GM12878 (cell line): ENCODE data around the gene AGTPBP1. TPM values are rescaled to one million over a fixed set of nuclear protein-coding genes. Genes with fewer than 3 reads are reported as not detected.

ENCODE experiments used
- ATAC-seq: fragments of 200-7000 bp; cut with Tn5 transposase; 3 replicates; pipeline ENCODE4 v1.9.1; 2020; ENCODE audit warnings: mild to moderate bottlenecking, moderate library complexity
- BruUV-seq: library from RNA; stranded (reverse); fragments of 400-500 nt; replicated peaks from 2 replicates; lab custom pipeline; 2021; lab: Mats Ljungman, UMichigan
- CTCF ChIA-PET: fragments of 300-600 bp; sonication (Branson Sonifier 250); formaldehyde crosslinking; extraction: SDS; loops from one replicate; lab custom pipeline; 2021; ENCODE audit warnings: inconsistent platforms; lab: Yijun Ruan, JAX
- POLR2A ChIA-PET: fragments of 350-600 bp; formaldehyde crosslinking; extraction: SDS; loops from one replicate; lab custom pipeline; 2021; ENCODE audit warnings: inconsistent platforms; lab: Charles Lee
- RAD21 ChIA-PET: fragments of 300-600 bp; sonication (Branson Sonifier 250); formaldehyde crosslinking; loops from one replicate; lab custom pipeline; 2023; ENCODE audit warnings: antibody characterized with exemption; ENCODE audit not compliant: unreplicated experiment; lab: Charles Lee
- SMC1A ChIA-PET: fragments of 300-600 bp; sonication (Branson Sonifier 250); formaldehyde crosslinking; loops from one replicate; lab custom pipeline; 2023; ENCODE audit not compliant: unreplicated experiment, uncharacterized antibody; lab: Charles Lee
- DNase-seq: peaks from one replicate; pipeline ENCODE4 v3.0.0-alpha.2; 2011; ENCODE audit warnings: low read depth, low spot score
- FAIRE-seq: peaks from 3 replicates; lab custom pipeline; 2011; peaks lifted over from hg19 to GRCh38; lab: Jason Lieb, UNC
- H2AFZ ChIP-seq: 2 replicates; pipeline ENCODE4 v1.6.0; 2011; ENCODE audit warnings: low read depth, low read length, control low read depth; ENCODE audit not compliant: control insufficient read depth
- H3K27ac ChIP-seq: 2 replicates; pipeline ENCODE4 v1.5.1; 2011; ENCODE audit warnings: control low read depth; ENCODE audit not compliant: control insufficient read depth, insufficient read depth
- H3K27me3 ChIP-seq, 2 experiments: replicated peaks in 1 of 2; 2 replicates each; pipeline versions ENCODE4 v1.6.0 to v1.6.1; 2011; ENCODE audit warnings: low read length in 1 of 2; ENCODE audit not compliant: control insufficient read depth in 2 of 2, insufficient read depth in 2 of 2
- H3K36me3 ChIP-seq, 2 experiments: 2 replicates each; pipeline ENCODE4 v1.5.1; 2011; ENCODE audit warnings: low read length in 1 of 2; ENCODE audit not compliant: control insufficient read depth in 2 of 2, insufficient read depth in 2 of 2
- H3K4me1 ChIP-seq: 2 replicates; pipeline ENCODE4 v1.6.1; 2011; ENCODE audit warnings: mild to moderate bottlenecking, low read length, moderate library complexity, mixed read lengths; ENCODE audit not compliant: control insufficient read depth, insufficient read depth
- H3K4me2 ChIP-seq: 2 replicates; pipeline ENCODE4 v1.6.0; 2011; ENCODE audit warnings: control low read depth; ENCODE audit not compliant: control insufficient read depth, insufficient read depth
- H3K4me3 ChIP-seq: fragments of 200-600 bp; sonication (generic); 2 replicates; pipeline ENCODE4 v1.5.1; 2016
- H3K79me2 ChIP-seq: 2 replicates; pipeline ENCODE4 v1.6.0; 2011; ENCODE audit warnings: low read length; ENCODE audit not compliant: control insufficient read depth, insufficient read depth
- H3K9ac ChIP-seq: 2 replicates; pipeline ENCODE4 v1.8.0; 2011; ENCODE audit warnings: low read length, control low read depth, mixed read lengths; ENCODE audit not compliant: control insufficient read depth, insufficient read depth
- H3K9me3 ChIP-seq: replicated peaks from 3 replicates; pipeline ENCODE4 v1.5.1; 2011; ENCODE audit warnings: mild to moderate bottlenecking, low read length; ENCODE audit not compliant: control insufficient read depth, insufficient read depth
- H4K20me1 ChIP-seq: 2 replicates; pipeline ENCODE4 v1.6.0; 2011; ENCODE audit not compliant: control insufficient read depth, insufficient read depth
- CBFB ChIP-seq: IDR thresholded peaks from 2 replicates; pipeline ENCODE4 v1.6.1; 2016; ENCODE audit warnings: antibody characterized with exemption, low read depth
- ESRRA ChIP-seq: IDR thresholded peaks from 2 replicates; pipeline ENCODE4 v1.6.1; 2012; ENCODE audit warnings: mild to moderate bottlenecking, low read length, improper control_type of control experiment
- MEF2B ChIP-seq: fragments of 450-650 bp; IDR thresholded peaks from 2 replicates; pipeline ENCODE4 v1.6.1; 2018; ENCODE audit warnings: mild to moderate bottlenecking, moderate library complexity; ENCODE audit not compliant: partially characterized antibody, poor library complexity, severe bottlenecking
- NFYA ChIP-seq: IDR thresholded peaks from 2 replicates; pipeline ENCODE4 v1.6.1; 2011; ENCODE audit warnings: low read depth, mild to moderate bottlenecking, low read length, improper control_type of control experiment, borderline replicate concordance
- NRF1 ChIP-seq: conservative IDR thresholded peaks from 2 replicates; pipeline ENCODE4 v1.6.1; 2011; ENCODE audit warnings: mild to moderate bottlenecking, low read depth, low read length, improper control_type of control experiment
- PAX8 ChIP-seq: fragments of 450-650 bp; IDR thresholded peaks from 2 replicates; pipeline ENCODE4 v1.6.1; 2017; ENCODE audit warnings: mild to moderate bottlenecking, moderate library complexity
- PKNOX1 ChIP-seq: fragments of 450-650 bp; IDR thresholded peaks from 2 replicates; pipeline ENCODE4 v1.6.1; 2016; ENCODE audit warnings: mild to moderate bottlenecking
- POU2F2 ChIP-seq: IDR thresholded peaks from 3 replicates; pipeline ENCODE4 v1.6.1; 2011; ENCODE audit warnings: low read depth, mild to moderate bottlenecking, low read length, borderline replicate concordance
- RCOR1 ChIP-seq: conservative IDR thresholded peaks from 2 replicates; pipeline ENCODE4 v1.6.1; 2012; ENCODE audit warnings: low read depth, low read length, improper control_type of control experiment
- SIN3A ChIP-seq: IDR thresholded peaks from 2 replicates; pipeline ENCODE4 v1.6.1; 2012; ENCODE audit warnings: low read depth, low read length, improper control_type of control experiment
- SMAD1 ChIP-seq: fragments of 450-650 bp; IDR thresholded peaks from 2 replicates; pipeline ENCODE4 v1.6.1; 2018; ENCODE audit warnings: mild to moderate bottlenecking, low read depth; ENCODE audit not compliant: partially characterized antibody
- SMC3 ChIP-seq: IDR thresholded peaks from 2 replicates; pipeline ENCODE4 v1.6.1; 2011; ENCODE audit warnings: low read length, improper control_type of control experiment, borderline replicate concordance
- TCF3 ChIP-seq: IDR thresholded peaks from 2 replicates; pipeline ENCODE4 v1.6.1; 2012; ENCODE audit warnings: low read depth, mild to moderate bottlenecking, low read length, borderline replicate concordance; ENCODE audit not compliant: insufficient read depth
- USF2 ChIP-seq: IDR thresholded peaks from 2 replicates; pipeline ENCODE4 v1.6.1; 2011; ENCODE audit warnings: low read depth, low read length, improper control_type of control experiment, borderline replicate concordance
- ZNF24 ChIP-seq: fragments of 450-650 bp; IDR thresholded peaks from 2 replicates; pipeline ENCODE4 v1.6.1; 2017; ENCODE audit warnings: antibody characterized with exemption, mild to moderate bottlenecking
- WGBS: methylation state at CpG from one replicate; pipeline ENCODE4 v1.1.6; 2016; ENCODE audit warnings: low lambda C conversion rate; ENCODE audit not compliant: insufficient replicate concordance, insufficient coverage; ENCODE audit errors: missing lambda C conversion rate; 5-methylcytosine and 5-hydroxymethylcytosine counted together
- in situ Hi-C: fragments of 300-500 bp; cut with MboI; formaldehyde crosslinking; loops from 9 replicates; pipeline ENCODE4 v1.14.3; 2018; ENCODE audit warnings: mixed read lengths
- intact Hi-C: fragments of 100-400 bp; cut with micrococcal nuclease; formaldehyde crosslinking; loops from one replicate; pipeline ENCODE4 v1.14.2; 2022; ENCODE audit not compliant: unreplicated experiment
- polyA plus RNA-seq, 11 experiments: library from polyadenylated mRNA; depleted of rRNA in 4 of 11; unstranded in 6 of 11; stranded (reverse) in 5 of 11; fragments of >200 nt; fragmentation: Nextera tagmentation in 4 of 11; fragmentation: Illumina TruSeq in 1 of 11; extraction: Ambion mirVana in 4 of 11; extraction: Trizol in 1 of 11; gene quantifications; 1 replicate in 1 of 11; 2 replicates in 10 of 11; pipeline versions ENCODE4 v1.2.1 to v1.2.3, GENCODE V29; 2011 to 2016; ENCODE audit warnings: inconsistent platforms in 2 of 11, missing spikeins in 2 of 11, low read depth in 1 of 11
- total RNA-seq, 4 experiments: library from RNA; depleted of rRNA in 3 of 4; stranded (reverse); fragments of >200 nt in 3 of 4; fragmentation: Illumina TruSeq in 1 of 4; extraction: Trizol in 1 of 4; gene quantifications; 2 replicates each; pipeline versions ENCODE4 v1.2.1 to v1.2.3, GENCODE V29; 2013 to 2021
- TF ChIP-seq, protein P1 (sequence below): fragments of 450-650 bp; formaldehyde crosslinking; IDR thresholded peaks from 2 replicates; pipeline ENCODE4 v1.4.0; 2020; ENCODE audit warnings: mild to moderate bottlenecking, moderate library complexity

AGTPBP1 gene
- total and polyA plus RNA-seq, 10 of the 15 experiments (the other 5 are each of a cell fraction or from before 2014, with no cell fraction given), result 6.1 to 35.2 (median 20.0) TPM

DNA sequence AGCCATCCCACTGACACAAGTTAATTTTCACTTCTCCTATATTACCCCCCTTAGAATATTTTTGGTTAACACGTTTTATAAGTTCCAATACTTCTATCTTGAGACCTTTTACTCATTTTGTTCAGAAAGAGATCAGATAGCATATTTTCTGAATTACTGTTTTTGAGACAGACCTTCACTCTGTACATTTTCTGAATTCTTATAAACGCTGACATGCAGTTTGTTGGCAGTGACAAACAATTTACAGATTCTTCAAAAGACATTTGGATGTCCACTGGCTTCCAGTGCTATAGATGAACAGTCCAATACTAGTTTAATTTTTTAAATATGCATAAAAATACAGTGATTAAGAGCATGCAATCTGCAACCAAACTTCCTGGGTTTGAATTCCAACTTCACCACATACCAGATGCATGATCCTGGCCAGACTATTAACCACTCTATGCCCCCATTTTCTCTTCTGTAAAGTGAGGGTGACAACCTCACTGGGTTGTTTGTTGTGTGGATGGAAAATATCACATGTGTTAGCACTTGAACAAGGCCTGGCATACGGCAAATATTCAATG, 142.1 kb downstream of the AGTPBP1 start:
- ATAC-seq (no peak), DNase-seq (no peak), FAIRE-seq (no peak)
- Histone ChIP-seq H3K4me3 (no peak overlapping the region), H4K20me1 (no peaks in the 10 kb centered on the region), H3K27ac (no peak overlapping the region), H3K9me3 (no peaks in the 10 kb centered on the region; the same call in 2 of the 3 replicates), H3K79me2 (no peaks in the 10 kb centered on the region), H2AFZ (no peak overlapping the region), H3K36me3 (peaks cover 0 to 1% of the 10 kb centered on the region in 2 experiments; a peak in 2 of 4 replicates), H3K27me3 (no peaks in the 10 kb centered on the region), H3K4me1 (no peaks in the 10 kb centered on the region), H3K4me2 (no peak overlapping the region), H3K9ac (no peak overlapping the region)
- in situ Hi-C loops, result no loop called here
- 66% methylated on average over 3 of the region's 3 CpGs for WGBS
- intact Hi-C loops, result no loop called here
- ChIA-PET CTCF (interaction anchor here (1.0 kb wide), 1 partner anchor 10 kb away, joined by 4 read pairs; no protein-coding TSS in a partner anchor), RAD21 (no interaction called here), SMC1A (no interaction called here), POLR2A (no interaction called here)
- TF ChIP-seq, protein P1, sequence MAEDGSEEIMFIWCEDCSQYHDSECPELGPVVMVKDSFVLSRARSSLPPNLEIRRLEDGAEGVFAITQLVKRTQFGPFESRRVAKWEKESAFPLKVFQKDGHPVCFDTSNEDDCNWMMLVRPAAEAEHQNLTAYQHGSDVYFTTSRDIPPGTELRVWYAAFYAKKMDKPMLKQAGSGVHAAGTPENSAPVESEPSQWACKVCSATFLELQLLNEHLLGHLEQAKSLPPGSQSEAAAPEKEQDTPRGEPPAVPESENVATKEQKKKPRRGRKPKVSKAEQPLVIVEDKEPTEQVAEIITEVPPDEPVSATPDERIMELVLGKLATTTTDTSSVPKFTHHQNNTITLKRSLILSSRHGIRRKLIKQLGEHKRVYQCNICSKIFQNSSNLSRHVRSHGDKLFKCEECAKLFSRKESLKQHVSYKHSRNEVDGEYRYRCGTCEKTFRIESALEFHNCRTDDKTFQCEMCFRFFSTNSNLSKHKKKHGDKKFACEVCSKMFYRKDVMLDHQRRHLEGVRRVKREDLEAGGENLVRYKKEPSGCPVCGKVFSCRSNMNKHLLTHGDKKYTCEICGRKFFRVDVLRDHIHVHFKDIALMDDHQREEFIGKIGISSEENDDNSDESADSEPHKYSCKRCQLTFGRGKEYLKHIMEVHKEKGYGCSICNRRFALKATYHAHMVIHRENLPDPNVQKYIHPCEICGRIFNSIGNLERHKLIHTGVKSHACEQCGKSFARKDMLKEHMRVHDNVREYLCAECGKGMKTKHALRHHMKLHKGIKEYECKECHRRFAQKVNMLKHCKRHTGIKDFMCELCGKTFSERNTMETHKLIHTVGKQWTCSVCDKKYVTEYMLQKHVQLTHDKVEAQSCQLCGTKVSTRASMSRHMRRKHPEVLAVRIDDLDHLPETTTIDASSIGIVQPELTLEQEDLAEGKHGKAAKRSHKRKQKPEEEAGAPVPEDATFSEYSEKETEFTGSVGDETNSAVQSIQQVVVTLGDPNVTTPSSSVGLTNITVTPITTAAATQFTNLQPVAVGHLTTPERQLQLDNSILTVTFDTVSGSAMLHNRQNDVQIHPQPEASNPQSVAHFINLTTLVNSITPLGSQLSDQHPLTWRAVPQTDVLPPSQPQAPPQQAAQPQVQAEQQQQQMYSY, result no peak
- TF ChIP-seq POU2F2, result no peak
- no peak for TF ChIP-seq CBFB
- TF ChIP-seq NRF1, result no peak
- no peak for TF ChIP-seq SMAD1
- TF ChIP-seq RCOR1, result no peak
- TF ChIP-seq PAX8, result no peak
- no peak for TF ChIP-seq SMC3
- no peak for TF ChIP-seq ESRRA
- no peak for TF ChIP-seq PKNOX1
- TF ChIP-seq ZNF24, result no peak
- TF ChIP-seq TCF3, result no peak
- no peak for TF ChIP-seq MEF2B
- no peak for TF ChIP-seq NFYA
- no peak for TF ChIP-seq SIN3A
- TF ChIP-seq USF2, result no peak
- BruUV-seq, result no TSS peak
